ENCODE results near the gene SRP54.

DNA sequence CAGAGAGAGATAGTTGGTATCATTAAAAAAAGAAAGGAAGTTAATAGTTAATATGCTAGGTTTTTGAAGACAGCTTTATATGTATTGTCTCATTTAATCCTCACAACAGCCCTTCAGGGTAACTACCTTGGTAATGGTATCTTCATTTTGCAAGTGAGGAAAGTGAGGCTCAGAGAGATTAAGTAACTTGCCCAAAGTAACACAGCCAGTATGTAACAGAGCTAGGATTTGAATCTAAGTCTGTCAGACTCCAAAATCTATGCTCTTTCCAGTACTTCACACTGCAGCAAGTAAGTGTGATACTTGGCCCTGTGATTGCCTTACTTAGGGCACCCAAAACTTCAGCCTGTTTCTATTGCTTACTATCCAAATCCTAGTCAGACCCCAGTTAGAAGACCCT is 7.0 kb downstream of the SRP54 start:
- TF ChIP-seq POLR2A (IDR thresholded peaks at IDR 0.05; ENCODE audit: low read depth, low read length) = no peak
- no peak for TF ChIP-seq POLR2AphosphoS5 (IDR thresholded peaks at IDR 0.05; ENCODE audit: low read depth, low read length)

Data from GM12892 (cell line).